Measurements from ENCODE around the gene ASB1. TPM values are rescaled to one million over a fixed set of nuclear protein-coding genes. Genes with fewer than 3 reads are reported as not detected.

The ASB1 gene
- total and polyA plus RNA-seq, 2 of the 13 experiments (the other 11 are each of a cell fraction or from before 2014, with no cell fraction given) = 48.6 to 49.2 TPM

GRCh38 chr2:238456970-238457926, 30.5 kb downstream of the ASB1 start (continued):
- TF ChIP-seq ZBTB3 (CRISPR knock-in tag; IDR thresholded peaks at IDR 0.05; ENCODE audit: borderline replicate concordance, low read depth) = no peak
- peak; percentile 93 for TF ChIP-seq BORCS8-MEF2B (CRISPR knock-in tag; IDR thresholded peaks at IDR 0.05)
- TF ChIP-seq ZNF616 (CRISPR knock-in tag; IDR thresholded peaks at IDR 0.05; ENCODE audit: low read depth) = no peak
- peak; percentile 81; the same call in 1 of the 2 replicates for TF ChIP-seq ZNF580 (CRISPR knock-in tag; IDR thresholded peaks at IDR 0.05; ENCODE audit: borderline replicate concordance, low read depth)
- no peak for TF ChIP-seq AGO2 (optimal IDR thresholded peaks at IDR 0.05; ENCODE audit: low read depth, low read length)
- peak; percentile 73 for TF ChIP-seq HNF1B (CRISPR knock-in tag; IDR thresholded peaks at IDR 0.05)
- TF ChIP-seq, protein P1, sequence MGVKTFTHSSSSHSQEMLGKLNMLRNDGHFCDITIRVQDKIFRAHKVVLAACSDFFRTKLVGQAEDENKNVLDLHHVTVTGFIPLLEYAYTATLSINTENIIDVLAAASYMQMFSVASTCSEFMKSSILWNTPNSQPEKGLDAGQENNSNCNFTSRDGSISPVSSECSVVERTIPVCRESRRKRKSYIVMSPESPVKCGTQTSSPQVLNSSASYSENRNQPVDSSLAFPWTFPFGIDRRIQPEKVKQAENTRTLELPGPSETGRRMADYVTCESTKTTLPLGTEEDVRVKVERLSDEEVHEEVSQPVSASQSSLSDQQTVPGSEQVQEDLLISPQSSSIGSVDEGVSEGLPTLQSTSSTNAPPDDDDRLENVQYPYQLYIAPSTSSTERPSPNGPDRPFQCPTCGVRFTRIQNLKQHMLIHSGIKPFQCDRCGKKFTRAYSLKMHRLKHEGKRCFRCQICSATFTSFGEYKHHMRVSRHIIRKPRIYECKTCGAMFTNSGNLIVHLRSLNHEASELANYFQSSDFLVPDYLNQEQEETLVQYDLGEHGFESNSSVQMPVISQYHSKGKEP (CRISPR knock-in tag; IDR thresholded peaks at IDR 0.05) = no peak
- no peak for TF ChIP-seq NR2F2 (IDR thresholded peaks at IDR 0.05; ENCODE audit: borderline replicate concordance, low read depth)
- no peak for TF ChIP-seq ZNF432 (CRISPR knock-in tag; IDR thresholded peaks at IDR 0.05; ENCODE audit: borderline replicate concordance)
- TF ChIP-seq GPN1 (CRISPR knock-in tag; IDR thresholded peaks at IDR 0.05; ENCODE audit: borderline replicate concordance) = no peak
- TF ChIP-seq, protein P2, sequence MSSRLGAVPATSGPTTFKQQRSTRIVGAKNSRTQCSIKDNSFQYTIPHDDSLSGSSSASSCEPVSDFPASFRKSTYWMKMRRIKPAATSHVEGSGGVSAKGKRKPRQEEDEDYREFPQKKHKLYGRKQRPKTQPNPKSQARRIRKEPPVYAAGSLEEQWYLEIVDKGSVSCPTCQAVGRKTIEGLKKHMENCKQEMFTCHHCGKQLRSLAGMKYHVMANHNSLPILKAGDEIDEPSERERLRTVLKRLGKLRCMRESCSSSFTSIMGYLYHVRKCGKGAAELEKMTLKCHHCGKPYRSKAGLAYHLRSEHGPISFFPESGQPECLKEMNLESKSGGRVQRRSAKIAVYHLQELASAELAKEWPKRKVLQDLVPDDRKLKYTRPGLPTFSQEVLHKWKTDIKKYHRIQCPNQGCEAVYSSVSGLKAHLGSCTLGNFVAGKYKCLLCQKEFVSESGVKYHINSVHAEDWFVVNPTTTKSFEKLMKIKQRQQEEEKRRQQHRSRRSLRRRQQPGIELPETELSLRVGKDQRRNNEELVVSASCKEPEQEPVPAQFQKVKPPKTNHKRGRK (CRISPR knock-in tag; IDR thresholded peaks at IDR 0.05) = 0 out of 2 replicates have a peak, but pooled peaks have one; percentile 33
- TF ChIP-seq ZNF280D (CRISPR knock-in tag; IDR thresholded peaks at IDR 0.05) = no peak; the same call in 1 of the 2 replicates
- no peak for TF ChIP-seq ATM (IDR thresholded peaks at IDR 0.05; ENCODE audit: borderline replicate concordance)
- TF ChIP-seq NFRKB (IDR thresholded peaks at IDR 0.05) = no peak
- TF ChIP-seq ZSCAN29 (CRISPR knock-in tag; conservative IDR thresholded peaks at IDR 0.05) = no peak

All from HepG2 (cell line).